ENCODE measurements around the gene CD52.

The CD52 gene, protein sequence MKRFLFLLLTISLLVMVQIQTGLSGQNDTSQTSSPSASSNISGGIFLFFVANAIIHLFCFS

DNA sequence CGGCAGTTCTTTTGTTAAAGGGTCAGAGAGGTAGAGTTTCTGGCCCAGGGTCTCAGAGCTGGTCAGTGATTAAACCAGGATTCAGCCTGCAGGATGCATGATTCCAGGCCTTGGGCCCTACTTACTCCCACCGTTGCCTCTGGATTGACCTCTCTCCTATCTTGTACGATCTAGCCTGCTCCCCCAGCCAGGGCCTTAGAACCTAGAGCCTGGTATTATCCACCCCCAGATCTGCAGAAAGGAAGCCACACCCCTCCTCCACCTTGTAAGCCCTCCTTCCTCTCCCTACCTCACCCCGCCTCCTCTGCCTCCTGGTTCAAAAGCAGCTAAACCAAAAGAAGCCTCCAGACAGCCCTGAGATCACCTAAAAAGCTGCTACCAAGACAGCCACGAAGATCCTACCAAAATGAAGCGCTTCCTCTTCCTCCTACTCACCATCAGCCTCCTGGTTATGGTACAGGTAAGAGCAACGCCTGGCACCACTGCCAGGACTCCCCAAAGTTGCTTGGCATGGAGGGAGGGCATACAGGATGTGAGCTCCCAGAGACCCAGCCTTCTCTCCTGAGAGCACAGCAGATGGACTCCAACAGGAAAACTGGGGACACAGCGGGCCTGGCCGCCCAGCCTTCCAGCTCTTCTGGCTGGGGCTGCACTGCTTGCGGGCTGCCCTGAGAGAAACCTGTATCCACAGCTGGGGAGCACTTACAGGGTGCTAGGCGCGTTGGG, at the start of gene CD52:
CD52 (plus strand) TSS at position 347 of the 726 bp plus-strand sequence; CDS start at position 407, 60 bp downstream.
- TF ChIP-seq, protein P1, sequence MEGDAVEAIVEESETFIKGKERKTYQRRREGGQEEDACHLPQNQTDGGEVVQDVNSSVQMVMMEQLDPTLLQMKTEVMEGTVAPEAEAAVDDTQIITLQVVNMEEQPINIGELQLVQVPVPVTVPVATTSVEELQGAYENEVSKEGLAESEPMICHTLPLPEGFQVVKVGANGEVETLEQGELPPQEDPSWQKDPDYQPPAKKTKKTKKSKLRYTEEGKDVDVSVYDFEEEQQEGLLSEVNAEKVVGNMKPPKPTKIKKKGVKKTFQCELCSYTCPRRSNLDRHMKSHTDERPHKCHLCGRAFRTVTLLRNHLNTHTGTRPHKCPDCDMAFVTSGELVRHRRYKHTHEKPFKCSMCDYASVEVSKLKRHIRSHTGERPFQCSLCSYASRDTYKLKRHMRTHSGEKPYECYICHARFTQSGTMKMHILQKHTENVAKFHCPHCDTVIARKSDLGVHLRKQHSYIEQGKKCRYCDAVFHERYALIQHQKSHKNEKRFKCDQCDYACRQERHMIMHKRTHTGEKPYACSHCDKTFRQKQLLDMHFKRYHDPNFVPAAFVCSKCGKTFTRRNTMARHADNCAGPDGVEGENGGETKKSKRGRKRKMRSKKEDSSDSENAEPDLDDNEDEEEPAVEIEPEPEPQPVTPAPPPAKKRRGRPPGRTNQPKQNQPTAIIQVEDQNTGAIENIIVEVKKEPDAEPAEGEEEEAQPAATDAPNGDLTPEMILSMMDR (IDR thresholded peaks at IDR 0.05; ENCODE audit: borderline replicate concordance, insufficient read depth, low read depth, low read length): no peak
- H3K4me3 ChIP-seq (ENCODE audit: low read depth, low read length): peak within 1 kb of the TSS; percentile 69

DNA sequence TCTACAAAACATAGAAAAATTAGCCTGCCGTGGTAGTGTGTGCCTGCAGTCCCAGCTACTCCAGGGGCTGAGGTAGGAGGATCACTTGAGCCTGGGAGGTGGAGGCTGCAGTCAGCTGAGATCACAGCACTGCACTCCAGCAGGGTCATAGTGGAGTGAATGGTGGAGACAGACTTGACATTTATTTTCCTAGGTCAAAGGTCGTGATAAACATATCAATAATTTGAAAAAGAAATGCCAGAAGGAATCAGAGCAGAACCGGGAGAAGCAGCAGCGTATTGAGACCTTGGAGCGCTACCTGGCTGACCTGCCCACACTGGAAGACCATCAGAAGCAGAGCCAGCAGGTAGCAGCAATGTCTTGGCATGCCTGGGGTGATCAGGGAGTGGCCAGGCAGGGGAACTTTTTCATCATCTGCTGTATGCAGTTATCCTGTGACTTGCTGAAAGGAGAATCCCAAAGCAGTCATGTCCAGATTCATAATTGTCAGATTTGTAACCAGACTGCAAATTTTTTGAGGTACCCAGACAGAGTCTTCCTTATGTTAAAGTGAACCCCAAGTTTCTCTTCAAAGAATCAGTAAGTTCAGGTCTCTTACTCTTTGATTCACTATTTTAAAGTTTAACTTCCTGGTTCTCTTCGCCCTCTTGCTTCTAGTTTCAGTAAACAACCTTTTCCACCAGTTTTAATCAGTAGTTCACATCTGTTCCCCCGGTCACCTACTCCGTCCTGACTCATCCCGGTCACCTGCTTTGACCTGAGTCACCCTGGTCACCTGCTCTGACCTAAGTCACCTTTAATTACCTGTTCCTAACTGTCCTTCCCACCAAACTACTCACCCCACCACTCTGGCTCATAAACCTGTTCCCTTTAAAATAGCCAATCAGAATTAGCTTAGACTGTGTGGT, 49.2 kb upstream of the CD52 start:
- H3K4me3 ChIP-seq (ENCODE audit: low read depth, low read length): no peak overlapping the region
- TF ChIP-seq, protein P1 (IDR thresholded peaks at IDR 0.05; ENCODE audit: borderline replicate concordance, insufficient read depth, low read depth, low read length): no peak

DNA sequence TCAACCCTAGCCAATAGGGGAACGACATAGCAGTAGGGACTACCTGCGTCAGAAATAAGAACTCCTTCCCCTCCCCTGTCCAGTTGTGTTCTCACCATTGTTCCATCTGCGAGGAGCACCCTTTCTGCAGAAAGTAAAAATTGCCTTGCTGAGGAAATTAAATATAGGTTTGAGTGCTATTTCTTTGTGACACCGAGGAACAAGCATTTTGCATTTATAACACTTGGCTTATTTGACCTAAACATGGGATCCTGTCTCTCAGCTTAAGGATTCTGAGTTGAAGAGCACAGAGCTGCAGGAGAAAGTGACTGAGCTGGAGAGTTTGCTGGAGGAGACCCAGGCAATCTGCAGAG, 48.6 kb upstream of the CD52 start:
- TF ChIP-seq, protein P1 (IDR thresholded peaks at IDR 0.05; ENCODE audit: borderline replicate concordance, insufficient read depth, low read depth, low read length): no peak
- H3K4me3 ChIP-seq (ENCODE audit: low read depth, low read length): no peak overlapping the region

DNA sequence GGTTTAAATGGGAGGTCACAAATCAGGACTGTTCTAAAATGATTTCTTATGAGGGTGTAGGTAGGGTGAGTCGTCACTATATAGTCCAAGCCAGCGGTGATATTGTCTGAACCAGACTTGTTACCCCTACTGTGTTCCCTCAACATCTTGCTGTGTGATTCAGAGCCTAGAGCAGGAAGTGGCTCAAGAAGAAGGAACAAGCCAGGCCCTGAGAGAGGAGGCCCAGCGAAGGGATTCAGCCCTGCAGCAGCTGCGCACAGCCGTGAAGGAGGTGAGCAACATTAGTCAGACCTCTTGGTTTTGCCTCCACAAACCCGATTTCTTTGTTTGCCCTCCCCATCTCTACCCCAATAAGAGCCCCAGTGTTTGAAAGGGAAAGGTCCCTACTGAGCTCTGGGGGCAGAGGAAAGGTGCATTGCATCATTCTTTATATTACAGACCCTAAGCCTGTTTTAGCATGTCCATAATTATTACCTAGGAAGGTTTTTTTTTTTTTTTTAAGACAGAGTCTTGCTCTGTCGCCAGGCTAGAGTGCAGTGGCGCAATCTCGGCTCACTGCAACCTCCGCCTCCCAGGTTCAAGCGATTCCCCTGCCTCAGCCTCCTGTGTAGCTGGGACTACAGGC, 42.8 kb upstream of the CD52 start:
- TF ChIP-seq, protein P1 (IDR thresholded peaks at IDR 0.05; ENCODE audit: borderline replicate concordance, insufficient read depth, low read depth, low read length): no peak
- no peak overlapping the region for H3K4me3 ChIP-seq (ENCODE audit: low read depth, low read length)

DNA sequence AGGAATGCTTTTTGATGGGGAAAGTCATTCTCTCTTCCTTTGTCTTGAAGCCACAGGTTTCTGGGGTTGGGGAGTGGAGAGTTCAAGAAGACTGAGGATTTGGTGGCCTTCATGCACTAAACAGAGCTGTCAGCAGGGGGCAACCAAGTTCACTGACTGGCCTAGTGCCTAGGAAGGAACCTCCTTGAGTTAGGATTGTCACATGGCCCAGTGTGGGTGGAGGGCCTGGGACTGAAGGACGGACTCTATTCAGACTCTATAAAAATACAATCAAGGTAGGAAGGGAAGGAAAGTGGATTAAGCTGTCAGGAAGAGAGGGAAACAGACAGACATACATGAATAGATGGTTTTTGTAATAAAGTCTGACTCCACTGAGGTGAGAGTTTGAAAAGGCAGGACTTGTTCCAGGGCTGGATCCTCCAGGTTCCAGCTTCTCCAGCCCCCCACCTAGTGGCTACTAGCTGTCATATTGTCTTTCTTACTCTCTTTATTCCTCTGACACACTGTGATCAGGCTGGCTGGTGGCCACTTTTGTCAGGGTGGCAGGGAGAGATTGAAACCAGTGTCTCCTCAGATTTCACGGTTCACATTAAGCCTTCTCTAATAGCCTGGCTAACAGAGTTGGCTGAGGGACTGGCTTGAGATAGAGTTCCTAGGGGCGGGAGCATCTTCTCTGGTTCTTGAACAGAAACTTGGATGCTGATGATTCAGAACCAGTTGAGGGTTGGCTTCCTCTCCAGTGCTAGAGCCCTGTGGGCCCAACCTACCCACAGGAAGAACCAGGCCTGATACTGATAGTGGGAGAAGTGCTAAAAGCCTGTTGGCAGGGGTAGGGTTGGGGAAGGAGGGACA, 42.0 kb upstream of the CD52 start:
- H3K4me3 ChIP-seq (ENCODE audit: low read depth, low read length): no peak overlapping the region
- TF ChIP-seq, protein P1 (IDR thresholded peaks at IDR 0.05; ENCODE audit: borderline replicate concordance, insufficient read depth, low read depth, low read length): peak; percentile 82

DNA sequence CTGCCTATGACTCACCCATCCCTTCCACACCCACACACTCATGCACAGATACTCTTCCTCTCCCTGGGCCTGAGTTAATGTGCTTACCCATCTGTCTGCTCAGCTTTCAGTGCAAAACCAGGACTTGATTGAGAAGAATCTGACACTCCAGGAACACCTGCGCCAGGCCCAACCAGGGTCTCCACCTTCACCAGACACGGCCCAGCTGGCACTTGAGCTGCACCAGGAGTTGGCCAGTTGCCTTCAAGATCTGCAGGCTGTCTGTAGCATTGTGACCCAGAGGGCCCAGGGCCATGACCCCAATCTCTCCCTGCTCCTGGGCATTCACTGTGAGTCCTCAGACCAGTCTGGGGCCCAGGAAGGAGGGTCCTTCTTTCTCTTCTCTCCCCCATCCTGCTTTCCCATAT, 41.3 kb upstream of the CD52 start:
- TF ChIP-seq, protein P1 (IDR thresholded peaks at IDR 0.05; ENCODE audit: borderline replicate concordance, insufficient read depth, low read depth, low read length): no peak
- no peak overlapping the region for H3K4me3 ChIP-seq (ENCODE audit: low read depth, low read length)
